Skeletal muscle cell (primary cell): ENCODE results near the gene XRN2.

Experiments
- DNase-seq: peaks from one replicate; pipeline ENCODE4 v3.0.0-alpha.2; 2010; ENCODE audit warnings: low read depth
- H3K4me3 ChIP-seq: 2 replicates; pipeline ENCODE4 v1.5.1; 2011; ENCODE audit warnings: low read depth, mild to moderate bottlenecking, control low read depth, low read length, moderate library complexity

The XRN2 gene

GRCh38 chr20:21303061-21303871 lies at the start of gene XRN2:
XRN2 (plus strand) TSS chr20:21303331; CDS start chr20:21303399, 68 bp downstream.
- peak within 1 kb of the TSS; percentile 87 for H3K4me3 ChIP-seq
- peak; percentile 79 for DNase-seq

- H3K4me3 ChIP-seq, result no peak overlapping the region
- no peak for DNase-seq
Measured at GRCh38 chr20:21257192-21257591, 45.9 kb upstream of the XRN2 start.

- DNase-seq, result no peak
- H3K4me3 ChIP-seq, result no peak overlapping the region
Measured at GRCh38 chr20:21258411-21258810, 44.7 kb upstream of the XRN2 start.

- H3K4me3 ChIP-seq, result no peak overlapping the region
- DNase-seq, result no peak
Measured at GRCh38 chr20:21259346-21259745, 43.8 kb upstream of the XRN2 start.

GRCh38 chr20:21262812-21263211 lies 40.3 kb upstream of the XRN2 start:
- H3K4me3 ChIP-seq, result no peak overlapping the region
- no peak for DNase-seq

- no peak for DNase-seq
- H3K4me3 ChIP-seq, result no peak overlapping the region
Measured at GRCh38 chr20:21265261-21266190, 37.6 kb upstream of the XRN2 start.

- DNase-seq, result no peak
- H3K4me3 ChIP-seq, result no peak overlapping the region
Measured at GRCh38 chr20:21266191-21266536, 37.0 kb upstream of the XRN2 start.

- no peak for DNase-seq
- no peak overlapping the region for H3K4me3 ChIP-seq
Measured at GRCh38 chr20:21269772-21270171, 33.4 kb upstream of the XRN2 start.

GRCh38 chr20:21270806-21271205 lies 32.3 kb upstream of the XRN2 start:
- no peak for DNase-seq
- no peak overlapping the region for H3K4me3 ChIP-seq

- DNase-seq, result no peak
- no peak overlapping the region for H3K4me3 ChIP-seq
Measured at GRCh38 chr20:21272279-21272678, 30.9 kb upstream of the XRN2 start.

GRCh38 chr20:21272679-21273078 lies 30.5 kb upstream of the XRN2 start:
- DNase-seq, result no peak
- H3K4me3 ChIP-seq, result no peak overlapping the region

- no peak overlapping the region for H3K4me3 ChIP-seq
- no peak for DNase-seq
Measured at GRCh38 chr20:21273755-21274386, 29.3 kb upstream of the XRN2 start.

GRCh38 chr20:21278829-21279228 lies 24.3 kb upstream of the XRN2 start:
- DNase-seq, result no peak
- H3K4me3 ChIP-seq, result no peak overlapping the region

GRCh38 chr20:21279706-21280521 lies 23.2 kb upstream of the XRN2 start:
- no peak overlapping the region for H3K4me3 ChIP-seq
- DNase-seq, result no peak

- no peak overlapping the region for H3K4me3 ChIP-seq
- no peak for DNase-seq
Measured at GRCh38 chr20:21280522-21281016, 22.6 kb upstream of the XRN2 start.

- H3K4me3 ChIP-seq, result no peak overlapping the region
- no peak for DNase-seq
Measured at GRCh38 chr20:21286775-21287174, 16.4 kb upstream of the XRN2 start.

GRCh38 chr20:21288587-21289370 lies 14.4 kb upstream of the XRN2 start:
- no peak for DNase-seq
- H3K4me3 ChIP-seq, result no peak overlapping the region

GRCh38 chr20:21289651-21290050 lies 13.5 kb upstream of the XRN2 start:
- no peak overlapping the region for H3K4me3 ChIP-seq
- DNase-seq, result no peak
